Hematopoietic multipotent progenitor cell treated with erythropoietin and hydrocortisone succinate and interleukin-3 and kit ligand, for 15 days (in vitro differentiated cells): ENCODE data around the gene SIM2.

ENCODE experiments used
- DNase-seq: peaks from one replicate; pipeline ENCODE4 v3.0.0-alpha.2; 2015; ENCODE audit warnings: low spot score

Gene SIM2

GRCh38 chr21:36767096-36767495, 68.2 kb downstream of the SIM2 start:
- DNase-seq: no peak

DNA sequence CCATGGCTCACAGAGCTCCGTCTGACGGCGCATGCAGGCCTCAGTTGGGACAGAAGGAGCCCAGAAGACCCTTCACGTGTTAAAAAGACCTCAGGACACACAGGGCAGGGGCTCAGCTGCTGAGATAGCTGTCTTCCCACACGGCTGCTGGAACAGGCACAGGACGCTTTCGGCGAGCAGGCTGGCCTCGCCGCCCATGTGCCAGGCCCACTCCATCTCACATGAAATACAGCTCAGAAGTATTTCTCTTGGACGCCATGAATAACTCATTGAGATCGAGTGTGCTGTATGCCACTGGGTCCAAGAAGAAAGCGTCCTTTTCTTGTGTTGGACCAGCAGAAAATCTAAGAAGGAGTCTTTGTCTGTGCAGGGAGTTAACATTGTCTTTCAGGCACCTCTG, 69.6 kb downstream of the SIM2 start:
- no peak for DNase-seq

GRCh38 chr21:36769051-36769839, 70.3 kb downstream of the SIM2 start:
- DNase-seq: no peak

DNA sequence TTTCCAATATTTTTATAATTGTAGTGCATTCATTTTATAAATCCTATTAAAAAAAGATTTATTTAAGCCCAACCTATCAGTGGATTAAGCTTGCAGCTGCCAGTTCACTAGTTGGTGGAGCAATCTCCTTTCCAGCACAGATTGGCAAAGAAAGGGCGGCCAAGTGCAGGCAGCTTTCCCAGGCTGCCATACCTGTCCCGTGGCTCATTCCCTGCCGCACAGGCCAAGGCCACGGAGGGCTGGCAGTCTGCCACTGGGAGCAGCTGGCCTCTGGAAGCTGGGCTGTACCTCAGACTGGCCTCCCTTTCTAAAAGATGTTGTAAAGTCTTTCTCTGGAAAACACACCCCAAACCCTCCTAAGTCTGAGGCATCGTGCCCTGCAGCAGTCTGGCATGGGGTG, 74.2 kb downstream of the SIM2 start:
- no peak for DNase-seq

GRCh38 chr21:36773995-36774394, 75.1 kb downstream of the SIM2 start:
- DNase-seq: no peak

DNA sequence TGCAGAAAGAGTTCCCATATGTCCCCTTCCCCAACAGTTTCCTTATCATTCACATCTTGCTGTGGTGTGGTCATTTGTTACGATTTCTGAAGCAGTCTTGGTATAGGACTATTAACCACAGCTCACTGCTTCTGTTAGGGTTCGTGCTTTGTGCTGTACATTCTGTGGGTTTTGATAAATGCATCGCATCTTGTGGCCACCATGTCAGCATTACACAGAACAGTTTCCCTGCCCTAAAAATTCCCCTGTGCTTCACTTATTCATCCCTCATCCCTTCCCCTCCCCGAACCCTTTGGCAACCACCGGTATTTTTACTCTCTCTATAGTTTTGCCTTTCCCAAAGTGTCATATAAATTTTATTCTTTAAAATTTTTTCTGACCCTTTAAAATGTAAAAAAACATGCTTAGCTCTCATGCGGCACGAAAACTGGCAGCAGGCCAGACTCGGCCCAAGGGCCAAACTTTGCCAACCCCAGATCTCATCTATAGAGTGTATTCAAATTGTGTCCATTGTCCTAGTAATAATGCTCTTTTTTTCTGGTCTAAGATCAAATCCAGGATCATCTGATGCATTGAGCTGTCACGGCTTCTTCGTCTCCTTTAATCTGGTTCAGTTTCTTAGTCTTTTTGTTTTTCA, 78.2 kb downstream of the SIM2 start:
- no peak for DNase-seq

GRCh38 chr21:36780861-36781260, 81.9 kb downstream of the SIM2 start:
- no peak for DNase-seq

- no peak for DNase-seq
Observed at GRCh38 chr21:36783612-36784374, 84.9 kb downstream of the SIM2 start.

- DNase-seq: no peak
Observed at GRCh38 chr21:36784947-36785346, 86.0 kb downstream of the SIM2 start.

DNA sequence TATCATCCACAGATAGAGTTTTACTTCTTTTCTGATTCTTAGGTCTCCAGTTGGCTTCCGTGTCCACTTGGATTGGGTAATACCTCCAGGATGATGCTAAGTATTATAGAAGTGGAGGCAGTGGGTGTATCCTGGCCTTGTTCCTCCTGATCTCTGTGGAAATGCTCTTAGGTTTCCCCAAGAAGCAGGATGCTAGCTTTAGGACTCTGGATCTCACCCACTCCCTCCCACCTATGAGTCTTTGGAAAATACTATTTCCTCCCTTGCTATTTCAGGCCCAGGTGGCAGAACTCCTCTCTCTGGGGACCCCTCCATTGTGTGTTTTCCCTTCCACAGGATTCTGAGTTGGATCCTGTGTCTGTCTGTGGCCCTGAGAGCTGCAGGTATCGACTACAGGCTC, 86.7 kb downstream of the SIM2 start:
- DNase-seq: no peak

DNA sequence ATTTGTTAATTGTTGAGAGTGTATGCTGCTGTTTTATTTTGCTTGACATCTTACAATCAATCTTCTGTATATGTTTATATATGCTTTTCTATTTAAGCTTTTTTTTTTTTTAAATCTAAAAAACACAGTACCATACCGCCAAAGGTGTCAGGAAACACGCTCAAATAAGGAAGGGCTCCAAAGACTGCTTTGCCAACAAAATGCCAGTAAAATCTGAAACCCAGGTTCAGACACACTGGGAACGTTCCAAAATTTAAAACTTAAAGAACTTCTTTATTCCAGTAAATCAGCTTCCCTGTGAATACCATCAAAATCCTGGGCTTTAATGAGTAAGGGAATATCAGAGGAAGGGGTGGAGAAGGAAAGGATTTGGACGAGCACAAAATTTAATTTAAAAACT, 87.3 kb downstream of the SIM2 start:
- no peak for DNase-seq

- peak; percentile 7 for DNase-seq
Observed at GRCh38 chr21:36788120-36788638, 89.3 kb downstream of the SIM2 start.

DNA sequence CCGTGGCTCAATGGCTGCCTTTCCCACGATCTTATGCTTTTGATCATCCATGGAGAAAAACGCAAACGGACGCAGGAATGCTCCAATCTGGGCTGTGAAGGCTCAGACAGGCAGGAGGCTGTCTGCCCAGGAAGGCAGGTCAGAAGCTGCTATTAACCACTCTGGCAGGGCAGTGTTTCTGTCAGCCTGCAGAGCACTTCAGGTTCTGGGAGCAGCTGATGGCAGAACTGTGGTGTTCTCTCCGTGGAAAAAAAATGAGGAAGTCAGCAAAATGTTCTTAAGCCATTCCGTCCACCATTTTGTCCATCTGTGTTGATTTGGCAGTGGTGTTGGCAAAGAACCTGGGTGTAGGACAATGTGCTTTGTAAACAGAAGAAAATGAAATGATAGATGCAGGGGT, 91.7 kb downstream of the SIM2 start:
- no peak for DNase-seq

- DNase-seq: no peak
Observed at GRCh38 chr21:36791180-36791579, 92.3 kb downstream of the SIM2 start.

DNA sequence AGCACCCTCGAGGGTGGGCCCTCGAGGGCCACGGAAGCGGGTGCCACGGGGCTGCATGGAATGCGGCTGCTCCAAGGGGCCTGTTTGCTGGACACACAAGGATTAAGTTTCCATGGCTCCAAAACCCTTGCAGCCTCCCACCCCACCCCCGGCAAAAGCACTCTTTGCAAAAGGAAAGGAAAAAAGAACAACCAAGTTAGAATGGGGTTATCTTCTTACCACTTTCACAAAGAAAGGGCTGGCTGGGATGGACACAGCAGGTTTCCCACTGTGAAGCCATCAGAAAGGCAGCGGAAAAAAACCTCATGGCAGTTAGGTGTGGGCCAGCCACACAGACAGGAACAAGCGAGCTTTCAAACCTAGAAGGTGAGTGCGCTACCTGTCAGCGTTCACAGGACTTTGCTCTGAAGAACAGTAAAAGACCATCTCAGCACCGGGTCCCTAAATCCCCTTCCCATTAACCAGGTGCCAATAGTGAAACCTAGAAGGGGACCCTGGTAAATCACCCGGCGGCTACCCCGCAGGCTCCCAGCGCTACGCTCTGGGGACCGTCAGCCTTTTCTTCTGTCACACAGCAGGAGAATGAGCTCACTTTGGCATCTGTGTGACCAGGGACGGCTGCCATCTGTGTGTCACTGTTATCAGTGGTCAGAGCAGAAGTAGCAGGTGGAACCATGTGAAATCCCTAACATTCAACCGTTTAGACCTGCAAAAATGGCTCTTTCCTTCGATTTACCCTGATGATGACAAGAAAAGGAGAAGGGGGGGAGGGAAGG, 93.0 kb downstream of the SIM2 start:
- no peak for DNase-seq

GRCh38 chr21:36792505-36792967, 93.6 kb downstream of the SIM2 start:
- DNase-seq: no peak

GRCh38 chr21:36796070-36796469, 97.2 kb downstream of the SIM2 start:
- DNase-seq: no peak

- no peak for DNase-seq
Observed at GRCh38 chr21:36798491-36798890, 99.6 kb downstream of the SIM2 start.
